ENCODE results near the gene FAT1.

GRCh38 chr4:186569533-186570192 lies 154.0 kb downstream of the FAT1 start:
- TF ChIP-seq CTCF (conservative IDR thresholded peaks at IDR 0.05 in 1 of 2, IDR thresholded peaks at IDR 0.05 in 1 of 2; ENCODE audit: low read depth in 1 of 2, low read length in 2 of 2) (no peak), EZH2 (IDR thresholded peaks at IDR 0.05; ENCODE audit: low read length, missing control alignments) (no peak)

Measured in fibroblast of lung (primary cell).